HG03469 (cell line): ENCODE measurements around the gene CR1L.
"Not testable (repeated sequence)": the region's sequence is repeated elsewhere in the genome, so short reads cannot be mapped to it uniquely, and the experiment has no call there.

Experiments used
- ATAC-seq: cut with Tn5 transposase; IDR thresholded peaks from one replicate; pipeline ENCODE4 v1.9.1; 2021; ENCODE audit warnings: mild to moderate bottlenecking, moderate library complexity, moderate number of reproducible peaks; ENCODE audit not compliant: unreplicated experiment

Gene CR1L

GRCh38 chr1:207644852-207645634, at the start of gene CR1L:
Gene CR1L (plus strand): TSS chr1:207645133. CDS start chr1:207645234, 101 bp downstream.
- ATAC-seq, result no peak

GRCh38 chr1:207603777-207604176, 41.2 kb upstream of the CR1L start:
- no peak for ATAC-seq

- no peak for ATAC-seq
Observed at GRCh38 chr1:207605444-207606361, 39.2 kb upstream of the CR1L start.

- no peak for ATAC-seq
Observed at GRCh38 chr1:207606362-207606755, 38.6 kb upstream of the CR1L start.

- ATAC-seq, result no peak
Observed at GRCh38 chr1:207612762-207613161, 32.2 kb upstream of the CR1L start.

- ATAC-seq, result peak; percentile 91
Observed at GRCh38 chr1:207619871-207620542, 24.9 kb upstream of the CR1L start.

- ATAC-seq, result no peak
Observed at GRCh38 chr1:207620543-207620893, 24.4 kb upstream of the CR1L start.

- ATAC-seq, result not testable (repeated sequence)
Observed at GRCh38 chr1:207625504-207626071, 19.3 kb upstream of the CR1L start.

- no peak for ATAC-seq
Observed at GRCh38 chr1:207626972-207627337, 18.0 kb upstream of the CR1L start.

- no peak for ATAC-seq
Observed at GRCh38 chr1:207627496-207627895, 17.4 kb upstream of the CR1L start.

- ATAC-seq, result no peak
Observed at GRCh38 chr1:207628776-207629175, 16.2 kb upstream of the CR1L start.

- ATAC-seq, result no peak
Observed at GRCh38 chr1:207631137-207631536, 13.8 kb upstream of the CR1L start.

GRCh38 chr1:207633226-207633625, 11.7 kb upstream of the CR1L start:
- ATAC-seq, result no peak

- not testable (repeated sequence) for ATAC-seq
Observed at GRCh38 chr1:207633699-207634289, 11.1 kb upstream of the CR1L start.

- ATAC-seq, result not testable (repeated sequence)
Observed at GRCh38 chr1:207634293-207634692, 10.6 kb upstream of the CR1L start.

GRCh38 chr1:207635569-207636186, 9.3 kb upstream of the CR1L start:
- ATAC-seq, result not testable (repeated sequence)

- not testable (repeated sequence) for ATAC-seq
Observed at GRCh38 chr1:207638487-207639145, 6.3 kb upstream of the CR1L start.

GRCh38 chr1:207639362-207639761, 5.6 kb upstream of the CR1L start:
- ATAC-seq, result not testable (repeated sequence)

GRCh38 chr1:207644166-207644851, 624 bp upstream of the CR1L start:
- no peak for ATAC-seq
